NOMO-1 treated with dmso at 0.1 percent for 144 hours (cell line): ENCODE measurements around the gene CAPN5.
"Not testable (repeated sequence)": the region's sequence is repeated elsewhere in the genome, so short reads cannot be mapped to it uniquely, and the experiment has no call there.

Source experiments
- DNase-seq: peaks from one replicate; lab custom pipeline; 2025; ENCODE audit not compliant: unreplicated experiment; lab: John Stamatoyannopoulos, UW

CAPN5 gene

DNA sequence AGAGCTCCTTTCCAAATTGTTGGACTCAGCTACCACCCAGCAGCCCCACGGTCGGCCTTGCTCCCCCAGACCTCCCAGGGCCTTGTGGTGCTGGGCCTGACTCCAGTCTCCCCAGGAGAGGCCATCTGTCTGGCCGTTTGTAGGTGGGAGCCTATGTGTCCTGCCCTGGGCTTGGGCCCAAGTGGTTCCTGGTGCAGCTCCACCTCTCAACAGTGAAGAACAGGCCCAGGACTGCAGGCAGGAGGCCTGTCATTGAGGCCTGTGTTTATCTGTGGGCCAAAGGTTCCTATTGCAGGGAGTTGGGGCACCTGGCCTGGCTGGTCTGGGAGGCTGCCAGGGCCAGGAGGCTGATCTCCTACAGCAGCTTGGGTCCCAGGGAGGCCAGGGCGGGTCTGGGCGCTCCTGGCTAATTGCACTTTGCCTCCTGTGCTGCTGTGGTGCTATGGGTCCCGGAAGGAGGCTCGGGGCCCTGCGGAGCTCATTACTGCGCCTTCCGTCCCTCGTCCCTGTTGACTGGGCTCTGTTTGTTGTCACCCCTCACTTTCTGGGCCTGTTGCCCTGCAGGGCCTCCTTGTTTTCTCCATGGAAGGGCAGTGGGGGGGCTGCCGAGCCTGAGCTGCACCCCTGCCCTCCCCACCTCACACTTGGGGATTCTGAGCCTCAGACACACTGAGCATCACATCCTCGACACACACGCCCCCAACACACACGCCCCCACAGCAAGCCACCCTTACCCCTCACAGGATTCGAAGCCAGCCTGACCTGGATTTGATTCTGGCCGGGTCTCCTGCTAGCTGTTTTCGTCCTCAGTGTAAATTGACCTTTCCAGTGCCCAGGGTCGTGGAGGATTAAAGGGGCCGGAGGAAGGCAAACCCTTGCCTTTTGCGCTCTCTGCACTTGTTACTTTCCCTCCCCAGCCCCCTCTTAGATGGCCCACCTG, 29.1 kb downstream of the CAPN5 start:
- no peak for DNase-seq

DNA sequence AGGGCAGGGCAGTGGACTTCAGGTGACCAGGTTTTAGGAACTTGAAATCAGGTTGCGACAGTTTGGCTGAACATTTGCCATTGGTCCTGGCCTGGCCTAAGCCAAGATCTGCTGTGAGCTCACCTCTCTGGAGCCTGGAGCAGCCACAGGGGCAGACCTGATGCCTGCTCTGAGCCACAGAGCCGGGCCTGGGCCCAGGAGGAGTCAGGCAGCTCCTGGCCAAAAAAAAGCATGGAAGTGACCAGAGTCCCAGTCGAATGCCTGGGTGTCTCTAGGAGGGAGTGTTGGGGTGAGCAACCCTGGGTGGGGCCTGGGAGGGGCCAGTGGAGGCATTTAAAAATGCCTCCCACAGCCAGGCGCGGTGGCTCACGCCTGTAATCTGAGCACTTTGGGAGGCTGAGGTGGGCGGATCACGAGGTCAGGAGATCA, 29.8 kb downstream of the CAPN5 start:
- DNase-seq, result no peak

DNA sequence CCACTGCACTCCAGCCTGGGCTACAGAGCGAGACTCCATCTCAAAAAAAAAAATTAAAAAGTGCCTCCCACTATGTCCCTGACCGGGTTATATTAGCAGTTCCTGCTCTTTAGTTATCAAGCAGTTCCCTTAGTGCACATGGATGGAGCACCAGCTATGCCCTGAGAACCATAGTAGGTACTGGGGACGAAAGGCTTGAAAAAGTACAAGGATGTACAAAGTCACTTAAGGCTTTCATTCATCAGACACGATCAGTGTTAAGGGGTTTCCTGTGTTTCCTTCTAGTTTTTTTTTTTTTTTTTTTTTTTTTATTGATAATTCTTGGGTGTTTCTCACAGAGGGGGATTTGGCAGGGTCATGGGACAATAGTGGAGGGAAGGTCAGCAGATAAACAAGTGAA, 30.4 kb downstream of the CAPN5 start:
- not testable (repeated sequence) for DNase-seq

DNA sequence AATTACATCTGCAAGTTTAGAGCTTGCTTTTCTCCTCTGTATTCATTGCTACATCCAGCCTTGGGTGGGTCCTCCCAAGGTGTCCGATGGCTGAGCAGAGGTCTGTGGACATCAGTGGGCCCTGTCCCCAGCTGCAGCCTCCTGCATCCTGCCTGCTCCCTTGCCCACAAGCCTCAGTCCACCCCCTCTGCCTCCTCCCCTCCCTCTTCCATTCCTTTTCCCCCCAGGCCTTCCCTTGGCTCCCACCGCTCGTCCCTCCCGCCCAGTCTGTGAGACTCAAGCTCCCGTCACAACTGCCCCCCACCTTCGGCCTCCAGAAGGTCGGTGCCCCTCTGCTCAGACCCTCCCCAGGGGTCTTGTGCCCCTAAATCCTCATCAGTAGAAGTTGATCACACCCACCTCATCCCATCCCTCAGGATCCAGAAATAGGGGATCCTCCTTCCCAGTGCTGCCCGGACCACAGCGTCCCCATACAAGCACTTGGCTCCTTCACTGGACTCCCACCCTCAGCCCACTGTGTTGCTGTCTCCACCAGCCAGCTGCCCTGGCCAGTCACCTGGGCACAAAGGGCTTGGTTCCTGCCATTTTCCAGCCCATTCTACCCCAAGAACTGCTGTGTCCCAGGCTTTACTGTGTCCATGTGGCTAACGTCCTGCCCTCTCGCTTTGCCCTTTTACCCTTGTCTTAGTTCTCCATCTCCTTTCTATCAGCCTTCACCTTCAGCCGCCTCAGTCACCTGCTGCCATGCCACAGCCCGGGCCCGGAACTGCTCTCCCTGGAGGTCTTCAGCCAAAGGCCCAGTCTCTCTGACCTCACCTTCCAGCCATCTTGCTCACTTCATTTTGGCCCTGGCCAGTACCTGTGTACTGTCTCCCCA, 33.6 kb downstream of the CAPN5 start:
- no peak for DNase-seq

DNA sequence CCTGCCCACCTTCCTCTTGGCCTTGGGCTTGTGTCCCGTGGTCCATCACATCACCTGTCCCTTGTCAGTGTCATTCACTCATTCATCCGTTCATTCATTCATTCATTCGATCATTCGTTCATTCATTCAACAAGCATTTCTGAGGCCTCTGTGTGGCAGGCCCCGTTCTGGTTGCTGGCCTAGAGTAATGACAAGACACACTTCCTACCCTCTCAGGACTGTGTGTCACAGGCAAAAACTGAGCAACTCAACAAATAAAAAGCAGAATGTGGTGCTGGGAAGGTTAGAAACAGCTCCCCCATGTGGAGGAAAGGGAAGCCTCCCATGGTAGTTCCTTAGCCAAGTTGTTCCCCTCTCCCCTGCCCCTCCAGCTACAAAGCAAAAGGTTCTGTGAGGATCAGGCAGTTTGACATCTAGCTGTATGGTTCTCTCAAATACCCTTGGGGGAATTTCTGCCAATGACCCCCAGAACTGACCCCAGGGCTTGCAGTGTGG, 34.3 kb downstream of the CAPN5 start:
- no peak for DNase-seq

DNA sequence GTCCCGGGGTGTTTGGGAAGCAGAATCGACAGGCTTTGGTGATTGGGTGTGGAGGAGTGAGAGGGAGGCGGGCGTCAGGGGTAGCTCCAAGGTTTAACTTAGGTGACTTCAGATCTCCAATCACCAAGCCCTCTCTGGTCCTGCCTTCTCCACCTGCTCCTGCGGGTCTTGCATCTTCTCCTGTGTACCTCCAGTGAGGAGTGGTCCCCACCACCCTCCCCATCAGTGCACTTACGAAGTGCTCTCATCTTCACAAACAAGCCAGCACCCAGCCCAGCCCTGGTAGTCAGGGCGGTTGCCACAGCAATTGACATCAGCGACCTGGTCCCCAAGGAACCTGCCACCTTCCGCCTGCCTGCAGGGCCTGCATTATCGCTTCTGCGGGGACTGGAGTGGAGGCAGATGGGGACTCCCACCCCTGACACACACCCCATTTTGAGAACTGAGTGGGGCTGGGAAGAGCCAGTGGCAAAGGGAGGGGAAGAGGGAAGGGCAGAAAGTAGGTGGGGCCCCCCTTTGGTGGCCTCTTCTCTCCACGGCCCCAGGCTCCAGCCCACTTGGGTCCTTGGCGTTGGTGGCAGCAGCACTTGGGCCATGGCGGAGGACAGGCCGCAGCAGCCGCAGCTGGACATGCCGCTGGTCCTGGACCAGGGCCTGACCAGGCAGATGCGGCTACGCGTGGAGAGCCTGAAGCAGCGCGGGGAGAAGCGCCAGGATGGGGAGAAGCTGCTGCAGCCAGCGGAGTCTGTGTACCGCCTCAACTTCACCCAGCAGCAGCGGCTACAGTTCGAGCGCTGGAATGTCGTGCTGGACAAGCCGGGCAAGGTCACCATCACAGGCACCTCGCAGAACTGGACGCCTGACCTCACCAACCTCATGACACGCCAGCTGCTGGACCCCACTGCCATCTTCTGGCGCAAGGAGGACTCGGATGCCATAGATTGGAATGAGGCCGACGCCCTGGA, 35.8 kb downstream of the CAPN5 start, which contains the start of gene OMP:
TSS of gene OMP (plus strand) at position 595 of the 965 bp plus-strand sequence. CDS start at position 595, 0 bp downstream.
- no peak for DNase-seq

DNA sequence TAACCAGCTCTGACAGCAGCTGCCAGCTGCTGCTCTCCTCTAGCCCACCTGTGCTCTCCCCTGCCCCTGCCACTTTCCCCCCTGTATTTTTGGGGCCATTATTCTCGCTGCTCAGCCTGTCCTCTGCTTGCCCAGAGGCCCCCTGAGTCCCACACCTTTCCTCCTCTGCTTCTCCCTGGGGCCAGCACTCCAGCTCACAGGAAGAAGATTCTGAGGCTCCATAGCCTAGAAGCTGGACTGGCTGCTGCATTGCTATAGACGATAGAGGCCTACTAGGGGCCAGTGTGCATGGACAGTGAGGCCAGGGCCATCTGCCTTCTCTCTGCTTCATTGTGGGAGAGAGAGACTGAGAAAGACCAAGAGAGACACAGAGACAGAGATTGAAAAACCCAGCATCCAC, 36.5 kb downstream of the CAPN5 start:
- no peak for DNase-seq

DNA sequence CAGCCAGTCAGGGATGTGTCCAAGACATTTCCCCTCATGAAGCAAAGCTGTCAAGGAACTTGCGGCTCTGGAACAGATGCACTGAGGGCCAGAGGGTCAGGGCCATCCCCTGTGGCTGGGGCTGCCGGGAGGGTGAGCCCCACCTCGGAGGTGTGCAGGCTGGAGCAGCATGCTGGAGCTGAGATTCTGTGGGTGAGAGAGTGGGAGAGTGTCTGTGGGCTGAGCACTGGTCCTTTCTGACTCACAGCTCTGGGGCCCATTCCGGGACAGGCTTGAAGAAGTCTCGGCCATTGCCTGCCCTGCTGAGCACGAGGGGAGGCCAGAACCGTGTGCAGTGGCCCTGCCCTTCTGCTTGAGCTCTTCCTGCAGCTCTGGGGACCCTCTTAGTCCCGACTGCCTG, 38.0 kb downstream of the CAPN5 start:
- no peak for DNase-seq

DNA sequence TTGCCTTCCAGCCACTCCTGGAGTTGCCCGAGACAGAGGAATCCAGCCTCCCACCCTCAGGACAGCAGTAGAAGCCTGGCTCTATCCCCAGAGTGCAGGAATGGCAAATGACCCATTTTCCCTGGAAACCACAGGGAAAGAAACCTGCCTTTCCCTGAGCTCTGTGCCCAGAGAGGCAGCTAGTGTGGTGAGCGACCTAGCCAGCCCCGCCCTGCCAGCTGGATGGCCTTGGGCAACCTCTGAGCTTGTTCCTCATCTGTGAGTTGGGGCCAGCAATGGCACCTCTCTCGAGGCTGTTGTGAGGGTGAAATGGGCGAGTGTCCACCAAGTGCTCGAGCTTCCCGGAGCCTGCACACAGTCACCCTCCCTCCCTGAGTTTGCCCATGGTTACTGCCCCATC, 39.5 kb downstream of the CAPN5 start:
- no peak for DNase-seq

DNA sequence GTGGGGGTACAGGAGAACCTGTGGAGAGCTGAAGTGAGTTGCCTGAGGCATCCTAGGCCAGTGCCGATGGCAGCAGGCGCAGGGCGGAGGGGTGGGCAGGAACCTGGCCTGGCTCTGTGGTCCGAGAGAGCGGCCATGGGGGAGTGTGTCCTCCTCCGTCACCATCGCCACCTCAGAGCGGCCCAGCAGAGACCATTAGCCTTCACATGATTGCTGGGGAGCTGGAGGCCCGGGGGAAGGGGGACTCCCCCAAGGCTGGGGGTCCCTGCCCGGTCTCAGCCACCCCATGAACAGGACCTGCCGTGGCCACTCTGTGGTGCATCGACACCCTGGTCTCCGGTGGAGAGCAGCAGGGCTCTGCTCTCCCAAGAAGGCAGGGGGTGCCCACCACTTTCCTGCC, 40.0 kb downstream of the CAPN5 start:
- no peak for DNase-seq

DNA sequence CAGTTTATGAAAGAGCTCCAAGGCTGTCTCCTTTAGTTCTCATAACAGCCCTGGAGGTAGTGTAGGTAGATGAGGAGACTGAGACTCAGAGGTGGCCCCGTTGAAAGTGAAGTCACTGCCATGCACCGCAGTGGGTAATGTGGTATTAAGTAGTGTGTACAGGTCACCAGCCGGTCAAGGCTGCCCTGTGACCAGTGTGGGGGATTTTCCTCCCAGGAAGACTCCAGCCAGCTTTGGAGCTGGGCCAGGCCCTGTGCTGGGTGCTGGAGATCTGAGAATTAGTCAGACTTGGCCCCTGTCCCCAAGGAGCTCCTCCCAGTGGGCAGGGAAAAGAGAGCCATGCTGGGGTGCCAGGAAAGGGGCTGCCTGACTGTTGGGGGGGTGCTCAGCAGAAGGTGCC, 41.2 kb downstream of the CAPN5 start:
- DNase-seq, result no peak

DNA sequence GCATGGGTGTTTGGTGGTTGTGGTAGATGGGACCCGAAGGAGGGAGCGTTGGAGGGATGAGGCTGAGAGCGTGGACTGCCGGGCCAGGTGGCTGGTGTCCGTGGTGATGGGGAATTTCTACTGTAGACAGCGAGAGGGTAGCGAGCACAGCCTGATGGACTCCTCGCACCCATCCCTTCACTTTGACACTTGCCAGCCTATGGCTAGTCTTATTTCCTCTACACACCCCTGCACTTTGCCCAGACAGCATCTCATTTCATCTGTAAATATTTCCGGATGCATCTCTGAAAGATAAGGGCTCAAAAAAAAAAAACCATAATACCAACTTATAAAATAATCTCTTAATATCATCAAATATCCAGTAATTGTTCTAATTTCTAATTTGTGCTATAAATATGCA, 41.7 kb downstream of the CAPN5 start:
- no peak for DNase-seq

DNA sequence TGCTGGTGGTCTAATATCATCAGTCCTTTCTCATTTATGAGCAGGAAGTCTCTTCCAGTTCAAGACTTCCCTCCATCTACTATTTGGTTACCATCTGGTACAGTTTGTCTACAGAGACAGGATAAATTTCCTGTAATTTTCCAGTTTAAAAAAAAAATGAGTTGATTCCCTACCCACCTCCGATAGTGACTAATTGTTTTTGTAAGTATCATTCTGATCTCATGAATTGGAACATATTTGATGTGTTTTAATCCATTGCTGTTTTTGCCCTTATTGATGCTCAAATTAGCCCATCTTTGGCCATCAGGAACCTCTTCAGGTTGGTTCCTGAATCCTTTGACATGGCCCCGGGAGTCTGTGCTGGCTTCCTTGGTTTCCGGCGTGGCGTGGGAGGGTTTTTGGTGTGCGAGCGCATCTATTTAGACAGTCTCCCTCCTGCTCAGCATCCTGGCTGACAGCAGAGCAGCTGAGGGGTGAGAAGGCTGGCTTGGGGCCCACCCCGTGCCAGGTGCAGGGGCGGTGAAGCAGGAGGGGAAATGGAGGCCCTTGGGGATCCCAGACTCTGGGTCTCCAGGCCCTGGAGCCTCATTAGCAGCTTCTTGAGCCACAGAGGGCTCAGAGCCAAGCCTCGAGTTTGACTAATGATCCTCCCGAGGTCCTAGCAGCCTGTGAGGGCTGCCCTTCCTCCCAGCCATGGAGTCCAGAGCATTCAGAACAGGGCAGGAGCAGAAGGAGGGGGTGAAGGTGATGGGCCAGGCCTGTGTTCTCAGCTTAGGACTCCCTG, 42.7 kb downstream of the CAPN5 start:
- no peak for DNase-seq

DNA sequence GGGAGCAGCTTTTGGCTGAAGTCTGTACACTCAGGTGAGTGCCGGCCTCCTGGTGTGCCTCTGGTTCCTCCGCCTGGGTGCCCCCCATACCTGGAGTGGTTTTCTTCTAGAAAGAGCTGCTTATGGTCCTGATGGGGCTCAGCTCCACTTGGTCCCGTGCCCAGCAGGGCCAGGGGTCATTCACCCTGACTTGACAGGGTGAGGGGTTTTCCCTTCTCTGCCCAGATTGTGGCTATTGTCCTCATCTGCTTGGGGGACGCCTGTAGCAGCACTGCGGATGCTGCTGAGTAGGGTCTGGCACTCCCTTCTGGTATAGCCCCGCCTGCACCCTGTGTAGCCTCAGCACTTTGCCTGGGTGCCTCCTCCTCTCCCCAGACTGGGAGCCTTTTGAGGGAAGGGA, 44.1 kb downstream of the CAPN5 start:
- no peak for DNase-seq

DNA sequence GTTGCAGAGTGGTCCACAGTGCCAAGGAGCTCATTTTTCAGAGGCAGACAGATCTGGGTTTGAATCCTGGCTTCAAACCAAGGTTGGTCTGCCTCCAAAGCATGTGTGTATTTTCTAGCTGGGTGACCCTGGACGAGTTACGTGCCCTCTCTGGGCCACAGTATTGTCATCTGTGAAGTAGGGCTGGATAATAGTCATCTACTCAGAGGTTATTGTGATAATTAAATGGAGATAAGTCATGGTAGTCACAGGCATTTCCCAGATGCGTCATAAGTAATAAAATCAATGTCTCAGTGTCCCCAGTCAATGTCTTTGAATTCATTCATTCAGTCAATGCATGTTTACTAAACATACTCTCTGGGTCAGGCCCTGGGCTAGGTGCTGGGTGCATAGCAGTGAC, 44.5 kb downstream of the CAPN5 start:
- DNase-seq, result no peak

DNA sequence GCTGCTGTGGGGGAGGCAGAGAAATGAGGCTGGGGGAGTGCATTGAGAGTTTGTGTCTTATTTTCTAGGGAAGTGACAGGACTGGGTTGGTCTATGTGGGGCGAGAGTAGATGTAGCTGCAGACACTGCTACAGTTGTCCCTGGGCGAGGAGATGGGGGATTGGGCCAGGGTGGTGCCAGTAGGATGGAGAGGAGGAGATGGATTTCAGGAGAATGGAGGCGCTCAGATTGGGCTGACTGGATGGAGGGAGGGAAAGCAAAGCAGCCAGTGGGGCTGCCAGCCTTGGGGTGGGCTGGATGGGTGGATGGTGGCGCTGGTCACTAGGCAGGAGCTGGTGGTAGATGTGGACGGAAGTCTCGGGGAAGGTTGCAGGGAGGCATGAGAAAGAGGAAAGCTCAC, 45.2 kb downstream of the CAPN5 start:
- DNase-seq, result no peak

DNA sequence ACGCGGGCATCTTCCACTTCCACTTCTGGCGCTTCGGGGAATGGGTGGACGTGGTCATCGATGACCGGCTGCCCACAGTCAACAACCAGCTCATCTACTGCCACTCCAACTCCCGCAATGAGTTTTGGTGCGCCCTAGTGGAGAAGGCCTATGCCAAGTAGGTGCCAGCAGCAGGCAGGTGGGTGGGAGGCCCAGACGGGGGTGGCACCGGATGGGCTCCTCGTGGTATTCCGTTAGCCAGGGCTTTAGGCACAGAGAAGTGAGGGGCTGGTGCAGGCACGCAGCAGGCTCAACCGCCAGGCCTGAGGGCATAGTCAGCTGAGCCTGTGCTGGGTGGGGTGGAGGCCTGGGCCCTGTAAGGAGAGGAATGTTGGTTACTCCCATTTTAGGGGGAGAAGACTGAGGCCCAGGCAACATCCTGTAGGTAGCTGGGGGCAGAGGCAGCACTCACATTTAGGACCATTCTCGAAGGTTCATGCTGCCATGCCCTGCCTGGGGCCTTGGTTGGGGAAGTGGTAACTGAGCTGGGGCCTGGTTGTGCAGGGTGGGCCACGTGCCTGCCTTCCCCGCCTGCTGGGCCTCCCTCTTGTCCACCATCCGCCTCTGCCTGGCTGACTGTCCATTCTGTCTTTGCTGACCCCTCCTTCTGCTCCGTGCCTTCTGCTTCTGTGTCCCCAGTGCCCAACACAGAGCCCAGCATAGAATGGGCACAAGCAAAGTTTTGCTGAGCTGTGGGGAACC, 46.0 kb downstream of the CAPN5 start:
- DNase-seq, result no peak

DNA sequence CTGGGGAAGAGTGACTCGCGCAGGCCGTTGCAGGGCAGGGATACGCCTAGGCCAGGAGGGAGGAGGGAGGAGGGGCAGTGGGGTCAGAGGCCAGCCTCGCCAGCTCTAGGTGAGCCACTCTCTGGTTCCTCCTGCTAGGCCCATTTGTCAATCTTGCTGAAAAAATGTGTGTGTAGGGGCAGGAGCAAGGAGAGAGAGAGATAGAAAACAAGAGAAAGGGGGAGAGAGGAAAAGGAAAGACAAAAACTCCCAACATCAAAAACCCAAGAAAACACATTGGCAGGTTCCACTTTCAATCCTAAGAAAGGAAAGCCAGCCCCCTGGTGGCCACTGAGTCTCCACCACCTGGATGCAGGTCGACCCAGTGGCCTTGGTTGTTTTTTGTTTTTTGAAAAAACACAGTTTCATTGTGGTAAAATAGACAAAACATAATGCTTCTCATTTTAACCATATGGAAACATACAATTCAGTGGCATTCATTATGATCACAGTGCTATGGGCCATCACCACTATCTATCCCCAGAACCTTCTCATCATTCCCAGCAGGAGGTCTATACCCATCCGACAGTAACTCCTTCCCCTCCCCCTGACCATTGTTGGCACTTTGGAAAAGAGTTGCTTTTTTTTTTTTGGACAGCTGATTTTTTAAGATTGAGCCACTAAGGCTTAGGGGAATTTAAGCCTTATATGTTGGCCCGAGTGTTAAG, 46.8 kb downstream of the CAPN5 start:
- no peak for DNase-seq

DNA sequence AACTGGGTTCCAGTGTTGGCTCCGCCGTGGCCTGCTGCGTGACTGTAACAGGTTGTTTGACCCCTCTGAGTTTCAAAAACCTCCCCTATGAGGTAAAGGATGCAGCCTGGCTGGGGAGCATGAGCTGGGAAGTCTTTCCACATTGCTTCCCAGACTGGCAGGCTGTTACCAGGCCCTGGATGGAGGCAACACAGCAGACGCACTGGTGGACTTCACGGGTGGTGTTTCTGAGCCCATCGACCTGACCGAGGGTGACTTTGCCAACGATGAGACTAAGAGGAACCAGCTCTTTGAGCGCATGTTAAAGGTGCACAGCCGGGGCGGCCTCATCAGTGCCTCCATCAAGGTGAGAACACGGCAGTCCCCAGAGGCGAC, 47.3 kb downstream of the CAPN5 start:
- no peak for DNase-seq
